HFF-Myc (cell line): Measurements from ENCODE around the gene VIL1.

ENCODE experiments used
- DNase-seq: peaks from one replicate; pipeline ENCODE4 v3.0.0-alpha.2; 2011; ENCODE audit warnings: low read depth; ENCODE audit errors: extremely low read depth
- H3K4me3 ChIP-seq: replicated peaks from 2 replicates; pipeline ENCODE4 v1.5.1; 2011; ENCODE audit warnings: low read depth, mild to moderate bottlenecking, control low read depth, low read length
- CTCF ChIP-seq: IDR thresholded peaks from 2 replicates; pipeline ENCODE4 v1.5.1; 2012; ENCODE audit warnings: mild to moderate bottlenecking, low read depth, low read length, control low read depth; ENCODE audit errors: missing control alignments

Gene VIL1

GRCh38 chr2:218387369-218388194 lies 31.3 kb upstream of the VIL1 start:
- peak; percentile 61 for DNase-seq
- H3K4me3 ChIP-seq = peak overlapping the region; percentile 25
- no peak for TF ChIP-seq CTCF

- no peak overlapping the region for H3K4me3 ChIP-seq
- TF ChIP-seq CTCF = no peak
These were observed 29.4 kb upstream of the VIL1 start for GRCh38 chr2:218389333-218390150.

GRCh38 chr2:218391202-218391601 lies 27.7 kb upstream of the VIL1 start:
- no peak overlapping the region for H3K4me3 ChIP-seq
- TF ChIP-seq CTCF = no peak
- no peak for DNase-seq

More at GRCh38 chr2:218389333-218390150, 29.4 kb upstream of the VIL1 start:
- no peak for DNase-seq

GRCh38 chr2:218392459-218392858 lies 26.5 kb upstream of the VIL1 start:
- DNase-seq = no peak
- no peak for TF ChIP-seq CTCF
- no peak overlapping the region for H3K4me3 ChIP-seq

- no peak overlapping the region for H3K4me3 ChIP-seq
- DNase-seq = no peak
These were observed 25.9 kb upstream of the VIL1 start for GRCh38 chr2:218392891-218393462.

GRCh38 chr2:218393750-218394290 lies 25.1 kb upstream of the VIL1 start:
- no peak overlapping the region for H3K4me3 ChIP-seq
- DNase-seq = no peak
- no peak for TF ChIP-seq CTCF

More at GRCh38 chr2:218392891-218393462, 25.9 kb upstream of the VIL1 start:
- TF ChIP-seq CTCF = no peak
